BLaER1 (cell line): ENCODE results near the gene ARHGAP25.

Source experiments
- H3K27ac ChIP-seq: shearing (Covaris generic); formaldehyde crosslinking; 2 replicates; pipeline ENCODE4 v1.8.1; 2022
- H3K27me3 ChIP-seq: shearing (Covaris generic); formaldehyde crosslinking; 2 replicates; pipeline ENCODE4 v1.8.1; 2022
- H3K36me3 ChIP-seq: shearing (Covaris generic); formaldehyde crosslinking; 2 replicates; pipeline ENCODE4 v1.8.1; 2022
- H3K4me1 ChIP-seq: shearing (Covaris generic); formaldehyde crosslinking; 2 replicates; pipeline ENCODE4 v1.8.1; 2022
- H3K4me2 ChIP-seq: shearing (Covaris generic); formaldehyde crosslinking; 2 replicates; pipeline ENCODE4 v1.8.1; 2022
- H3K4me3 ChIP-seq: shearing (Covaris generic); formaldehyde crosslinking; 2 replicates; pipeline ENCODE4 v1.8.1; 2022
- H3K9ac ChIP-seq: shearing (Covaris generic); formaldehyde crosslinking; 2 replicates; pipeline ENCODE4 v1.8.1; 2022
- H3K9me3 ChIP-seq: shearing (Covaris generic); formaldehyde crosslinking; 2 replicates; pipeline ENCODE4 v1.8.1; 2022
- H4K20me1 ChIP-seq: shearing (Covaris generic); formaldehyde crosslinking; 2 replicates; pipeline ENCODE4 v1.8.1; 2022
- Cebpa-rat ChIP-seq: shearing (Covaris generic); IDR thresholded peaks from 2 replicates; pipeline ENCODE4 v1.8.1; 2022

Gene ARHGAP25

DNA sequence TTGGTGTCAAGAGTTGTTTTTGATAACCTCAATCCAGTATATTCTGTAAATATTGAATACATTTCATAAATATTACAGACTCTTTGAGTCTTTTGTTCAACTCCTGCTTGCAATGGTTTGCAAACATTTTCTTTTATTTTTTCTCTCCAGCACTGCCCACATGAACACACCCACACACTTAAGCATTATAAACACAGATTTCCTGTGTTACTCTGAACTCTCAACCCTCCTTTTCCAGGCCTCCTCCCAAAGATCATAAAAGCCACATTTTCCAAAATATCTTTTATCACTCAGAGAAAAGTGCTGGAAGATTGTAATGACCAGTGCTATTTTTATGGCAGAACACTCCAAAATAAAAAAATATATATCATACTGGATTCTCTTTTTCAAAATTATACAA lies 20.5 kb downstream of the ARHGAP25 start:
- H3K4me2 ChIP-seq = no peak overlapping the region
- H3K4me1 ChIP-seq = peaks cover 32% of the 10 kb centered on the region
- H3K9me3 ChIP-seq = peaks cover 37% of the 10 kb centered on the region
- 0 out of 2 replicates have a peak, but pooled peaks cover 12% of the 10 kb centered on the region for H4K20me1 ChIP-seq
- H3K9ac ChIP-seq = no peak overlapping the region
- H3K27me3 ChIP-seq = no peaks in the 10 kb centered on the region
- no peak overlapping the region for H3K4me3 ChIP-seq
- no peak overlapping the region for H3K27ac ChIP-seq
- H3K36me3 ChIP-seq = peaks cover 53% of the 10 kb centered on the region
- TF ChIP-seq Cebpa-rat = no peak

DNA sequence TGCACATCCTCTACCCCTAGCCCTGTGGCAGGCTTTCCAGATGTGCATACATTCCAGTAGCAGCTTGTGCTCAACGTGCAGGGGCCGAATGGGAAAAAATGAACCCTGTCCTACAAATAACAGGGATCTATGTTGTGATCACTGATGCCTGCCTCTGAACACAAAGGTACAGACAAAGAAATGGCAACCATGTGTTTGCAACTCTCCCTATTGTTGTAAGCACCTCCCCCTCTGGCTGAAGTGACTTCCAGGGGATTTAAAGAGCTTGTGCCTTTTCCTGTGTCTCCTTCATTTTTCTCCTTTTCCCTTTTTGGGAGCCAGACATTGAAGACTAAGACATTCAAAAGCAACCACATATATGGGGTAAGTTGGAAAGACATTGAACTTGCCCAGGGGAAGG lies 21.6 kb downstream of the ARHGAP25 start:
- no peaks in the 10 kb centered on the region for H3K27me3 ChIP-seq
- H3K4me1 ChIP-seq = peaks cover 23% of the 10 kb centered on the region
- peaks cover 42% of the 10 kb centered on the region for H3K36me3 ChIP-seq
- 0 out of 2 replicates have a peak, but pooled peaks cover 1% of the 10 kb centered on the region for H4K20me1 ChIP-seq
- peaks cover 37% of the 10 kb centered on the region for H3K9me3 ChIP-seq
- no peak overlapping the region for H3K4me2 ChIP-seq
- no peak for TF ChIP-seq Cebpa-rat
- H3K27ac ChIP-seq = no peak overlapping the region
- H3K9ac ChIP-seq = no peak overlapping the region
- no peak overlapping the region for H3K4me3 ChIP-seq

DNA sequence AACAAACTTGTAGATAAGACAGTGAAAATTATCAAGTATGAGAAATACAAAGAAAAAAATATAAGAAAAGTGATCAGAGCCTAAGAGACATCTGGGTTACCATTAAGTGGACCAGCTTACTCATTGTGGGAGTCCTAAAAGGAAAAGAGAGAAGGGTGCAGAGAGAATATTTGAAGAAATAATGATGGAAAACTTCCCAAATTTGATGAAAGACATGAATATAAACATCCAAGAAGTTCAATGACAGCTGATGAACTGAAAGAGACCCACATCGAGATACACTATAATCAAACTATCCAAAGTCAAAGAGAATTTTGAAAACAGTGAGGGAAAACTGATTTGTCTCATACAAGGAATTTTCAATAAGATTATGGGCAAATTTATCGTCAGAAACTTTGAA lies 22.5 kb downstream of the ARHGAP25 start:
- H4K20me1 ChIP-seq = no peaks in the 10 kb centered on the region; the same call in 1 of the 2 replicates
- peaks cover 37% of the 10 kb centered on the region for H3K9me3 ChIP-seq
- H3K27ac ChIP-seq = no peak overlapping the region
- peaks cover 40% of the 10 kb centered on the region for H3K36me3 ChIP-seq
- no peak overlapping the region for H3K4me2 ChIP-seq
- TF ChIP-seq Cebpa-rat = no peak
- no peak overlapping the region for H3K4me3 ChIP-seq
- H3K4me1 ChIP-seq = peaks cover 23% of the 10 kb centered on the region
- no peak overlapping the region for H3K9ac ChIP-seq
- H3K27me3 ChIP-seq = no peaks in the 10 kb centered on the region

DNA sequence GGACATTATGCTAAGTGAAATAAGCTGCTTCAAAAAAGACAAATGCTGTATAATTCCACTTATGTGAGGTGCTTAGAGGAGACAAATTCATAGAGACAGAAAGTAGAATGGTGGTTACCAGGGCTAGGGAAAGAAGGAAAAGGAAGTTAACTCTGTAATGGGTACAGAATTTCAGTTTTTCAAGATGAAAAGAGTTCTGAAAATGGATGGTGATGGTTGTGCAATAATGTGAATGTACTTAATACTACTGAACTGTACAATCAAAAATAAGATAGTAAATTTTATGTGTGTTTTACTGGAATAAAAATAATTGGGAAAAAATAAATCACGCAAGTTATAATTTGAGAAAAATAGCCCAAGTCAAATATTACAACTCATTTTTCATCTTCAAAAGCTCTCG lies 27.5 kb downstream of the ARHGAP25 start:
- peaks cover 62% of the 10 kb centered on the region for H3K4me1 ChIP-seq
- peak overlapping the region; percentile 32; the same call in 1 of the 2 replicates for H3K27ac ChIP-seq
- peak overlapping the region; percentile 47 for H3K4me2 ChIP-seq
- H3K27me3 ChIP-seq = no peaks in the 10 kb centered on the region
- TF ChIP-seq Cebpa-rat = peak; percentile 96; the same call in 1 of the 2 replicates
- peaks cover 3% of the 10 kb centered on the region; the same call in 1 of the 2 replicates for H3K36me3 ChIP-seq
- H3K9me3 ChIP-seq = peaks cover 8% of the 10 kb centered on the region
- no peak overlapping the region for H3K4me3 ChIP-seq
- no peak overlapping the region for H3K9ac ChIP-seq
- H4K20me1 ChIP-seq = no peaks in the 10 kb centered on the region; the same call in 1 of the 2 replicates

DNA sequence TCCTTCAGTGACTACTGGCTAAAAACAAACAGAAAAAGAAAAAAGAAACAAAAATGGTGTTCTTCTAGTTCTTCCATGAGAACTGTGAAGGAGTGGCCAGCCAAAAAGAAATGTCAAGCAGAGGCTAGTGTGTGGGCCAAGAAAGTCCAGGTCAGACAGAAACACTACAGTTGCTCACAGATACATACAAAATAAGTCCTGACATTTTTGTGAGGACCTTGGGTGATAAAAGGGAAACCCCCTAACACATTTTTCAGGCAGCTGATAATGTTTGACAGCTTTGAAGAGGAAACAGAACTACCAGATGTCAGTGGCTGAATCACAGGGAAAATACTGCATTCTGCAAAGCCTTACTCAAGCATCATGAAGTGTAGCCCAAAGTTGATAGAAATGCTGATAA lies 28.1 kb downstream of the ARHGAP25 start:
- H3K36me3 ChIP-seq = no peaks in the 10 kb centered on the region; the same call in 1 of the 2 replicates
- peaks cover 67% of the 10 kb centered on the region for H3K4me1 ChIP-seq
- H3K4me2 ChIP-seq = peak overlapping the region; percentile 47
- 0 out of 2 replicates have a peak overlapping the region, but pooled peaks have one; percentile 6 for H3K9ac ChIP-seq
- H4K20me1 ChIP-seq = no peaks in the 10 kb centered on the region; the same call in 1 of the 2 replicates
- H3K27me3 ChIP-seq = no peaks in the 10 kb centered on the region
- peak overlapping the region; percentile 32; the same call in 1 of the 2 replicates for H3K27ac ChIP-seq
- no peak overlapping the region for H3K4me3 ChIP-seq
- peaks cover 2% of the 10 kb centered on the region; the same call in 1 of the 2 replicates for H3K9me3 ChIP-seq
- no peak for TF ChIP-seq Cebpa-rat

DNA sequence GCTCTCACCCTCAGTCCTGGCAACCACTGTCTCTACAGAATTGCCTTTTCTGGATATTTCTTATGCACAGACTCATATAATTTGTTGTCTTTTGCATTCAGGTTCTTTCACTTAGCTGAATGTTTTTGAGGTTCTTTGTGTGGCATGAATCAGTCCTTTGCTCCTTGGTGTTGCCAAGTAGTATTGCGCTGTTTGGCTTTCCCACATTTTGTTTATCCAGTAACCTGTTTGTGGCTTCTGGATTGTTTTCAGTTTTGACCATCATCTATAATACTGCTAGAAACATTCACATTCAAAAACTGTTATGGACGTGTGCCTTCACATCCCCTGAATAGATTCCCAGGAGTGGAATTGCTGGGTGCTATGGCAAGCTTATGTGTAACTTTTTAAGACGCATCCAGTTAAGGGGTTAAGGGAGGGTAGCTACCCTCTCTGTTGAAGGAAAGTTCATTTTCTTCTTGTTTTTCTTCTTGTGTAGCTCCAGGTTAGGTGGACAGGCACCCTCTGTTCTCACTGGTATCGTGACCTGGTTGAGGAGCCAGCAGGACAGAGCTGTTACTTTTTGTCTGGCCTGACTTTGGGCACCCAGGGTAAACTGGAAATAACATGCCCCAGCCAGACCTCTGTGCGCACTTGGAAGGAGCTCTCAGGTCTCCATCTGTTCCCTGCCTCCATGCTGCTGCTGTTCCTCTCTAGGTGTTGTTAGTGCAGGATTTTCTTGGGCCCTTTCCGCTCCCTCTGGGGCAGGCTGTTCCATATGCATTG lies 29.6 kb downstream of the ARHGAP25 start:
- Histone ChIP-seq H3K4me2 (peak overlapping the region; percentile 94), H3K27ac (peak overlapping the region; percentile 65), H3K27me3 (no peaks in the 10 kb centered on the region), H3K4me3 (peak overlapping the region; percentile 47), H3K36me3 (peaks cover 1% of the 10 kb centered on the region; the same call in 1 of the 2 replicates), H3K9me3 (no peaks in the 10 kb centered on the region), H3K9ac (peak overlapping the region; percentile 50; the same call in 1 of the 2 replicates), H3K4me1 (peaks cover 83% of the 10 kb centered on the region), H4K20me1 (no peaks in the 10 kb centered on the region; the same call in 1 of the 2 replicates)
- no peak for TF ChIP-seq Cebpa-rat

DNA sequence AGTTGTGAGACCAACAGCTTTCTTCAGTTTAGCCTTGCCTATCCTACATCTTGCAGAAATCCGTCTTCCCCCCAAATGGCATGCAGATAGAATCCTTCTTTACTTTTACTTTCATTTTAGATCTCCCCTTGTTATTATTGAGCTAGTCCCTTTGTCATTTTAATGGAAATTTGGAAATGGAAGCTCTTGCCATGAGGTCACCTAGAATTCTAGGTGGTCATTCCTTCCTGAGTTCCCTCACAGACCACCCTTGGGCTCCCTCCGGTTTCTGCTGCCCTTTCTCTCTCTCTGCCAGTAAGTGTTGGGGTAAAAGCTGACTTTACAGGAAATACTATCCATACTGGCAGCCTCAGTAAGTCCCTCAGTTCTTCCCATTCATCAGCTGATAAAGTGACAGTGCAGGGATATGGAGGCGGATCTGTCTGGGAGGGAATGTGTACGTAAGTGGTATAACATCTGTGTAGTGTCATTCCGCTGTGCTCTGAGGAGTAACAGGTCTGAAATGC lies 30.2 kb downstream of the ARHGAP25 start:
- Histone ChIP-seq H3K9me3 (no peaks in the 10 kb centered on the region), H3K36me3 (peaks cover 8% of the 10 kb centered on the region), H3K4me1 (peaks cover 89% of the 10 kb centered on the region), H4K20me1 (no peaks in the 10 kb centered on the region; the same call in 1 of the 2 replicates), H3K27me3 (no peaks in the 10 kb centered on the region), H3K4me3 (peak overlapping the region; percentile 47), H3K27ac (peak overlapping the region; percentile 65), H3K4me2 (peak overlapping the region; percentile 94), H3K9ac (peak overlapping the region; percentile 50; the same call in 1 of the 2 replicates)
- no peak for TF ChIP-seq Cebpa-rat

DNA sequence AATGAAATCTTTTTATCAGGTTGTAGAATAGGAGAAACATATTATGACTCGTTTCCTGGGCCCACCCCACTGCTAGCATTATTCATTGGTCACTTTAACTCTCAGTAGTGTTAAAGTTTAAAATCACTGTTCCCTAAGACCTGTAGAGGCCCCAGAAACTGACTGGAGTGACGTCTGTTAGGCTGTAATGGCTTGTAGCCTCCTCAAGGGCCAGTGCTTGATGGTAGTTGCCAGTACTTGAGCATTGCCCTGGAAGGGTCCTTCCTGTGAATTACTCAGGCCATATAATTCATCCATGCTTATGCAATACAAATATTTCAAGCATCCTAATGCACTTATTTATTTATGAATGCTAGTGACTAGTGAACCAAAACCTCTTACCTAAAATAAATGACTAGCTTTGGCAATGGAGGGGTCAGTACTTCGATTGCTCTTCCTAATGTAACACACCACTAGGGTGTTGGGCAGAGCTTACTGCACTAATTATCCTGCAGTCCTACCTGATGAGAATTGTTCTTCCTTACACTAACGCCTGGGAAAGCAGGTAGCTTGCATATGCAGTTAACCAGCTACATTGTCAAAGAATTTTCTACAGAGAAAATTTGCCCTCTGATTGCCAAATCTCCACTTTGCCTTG lies 31.2 kb downstream of the ARHGAP25 start:
- H3K36me3 ChIP-seq = peaks cover 8% of the 10 kb centered on the region
- TF ChIP-seq Cebpa-rat = no peak
- H3K27ac ChIP-seq = peak overlapping the region; percentile 85
- H3K9me3 ChIP-seq = no peaks in the 10 kb centered on the region
- peaks cover 99% of the 10 kb centered on the region for H3K4me1 ChIP-seq
- peak overlapping the region; percentile 94 for H3K4me2 ChIP-seq
- H3K9ac ChIP-seq = peak overlapping the region; percentile 60; the same call in 1 of the 2 replicates
- H4K20me1 ChIP-seq = no peaks in the 10 kb centered on the region; the same call in 1 of the 2 replicates
- no peak overlapping the region for H3K4me3 ChIP-seq
- H3K27me3 ChIP-seq = no peaks in the 10 kb centered on the region

DNA sequence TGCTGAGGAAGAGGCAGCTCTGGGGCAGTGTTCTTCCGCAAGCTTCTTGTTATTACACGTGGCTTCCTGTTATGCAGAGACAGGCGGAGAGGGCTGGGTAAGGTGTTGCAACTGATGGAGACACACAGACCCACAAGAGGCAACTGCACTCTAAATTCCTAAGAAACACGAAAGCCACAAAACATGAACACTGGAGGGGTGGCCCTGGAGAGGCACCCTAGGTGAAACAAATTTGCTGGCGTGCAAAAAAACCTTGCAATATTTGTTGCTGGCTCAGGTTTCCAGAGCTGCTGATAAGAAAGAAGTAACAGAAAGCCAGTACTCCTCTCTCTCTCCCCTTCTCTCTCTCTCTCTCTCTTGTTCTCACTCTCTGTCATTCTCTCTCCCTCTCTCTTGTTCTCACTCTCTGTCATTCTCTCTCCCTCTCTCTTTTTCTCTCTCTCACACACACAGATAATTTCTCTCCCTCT lies 31.8 kb downstream of the ARHGAP25 start:
- Histone ChIP-seq H3K4me2 (peak overlapping the region; percentile 94), H3K36me3 (peaks cover 8% of the 10 kb centered on the region), H4K20me1 (no peaks in the 10 kb centered on the region; the same call in 1 of the 2 replicates), H3K9ac (peak overlapping the region; percentile 60), H3K4me1 (peaks cover 100% of the 10 kb centered on the region), H3K4me3 (no peak overlapping the region), H3K27me3 (no peaks in the 10 kb centered on the region), H3K27ac (peak overlapping the region; percentile 85), H3K9me3 (no peaks in the 10 kb centered on the region)
- peak; percentile 67; the same call in 1 of the 2 replicates for TF ChIP-seq Cebpa-rat
